HK-2 (cell line): ENCODE data around the gene CTSS.
"Not testable (repeated sequence)": the region's sequence is repeated elsewhere in the genome, so short reads cannot be mapped to it uniquely, and the experiment has no call there.

ENCODE experiments used
- DNase-seq: peaks from one replicate; pipeline ENCODE4 v3.0.0-alpha.2; 2018; ENCODE audit not compliant: unreplicated experiment

Gene CTSS

DNA sequence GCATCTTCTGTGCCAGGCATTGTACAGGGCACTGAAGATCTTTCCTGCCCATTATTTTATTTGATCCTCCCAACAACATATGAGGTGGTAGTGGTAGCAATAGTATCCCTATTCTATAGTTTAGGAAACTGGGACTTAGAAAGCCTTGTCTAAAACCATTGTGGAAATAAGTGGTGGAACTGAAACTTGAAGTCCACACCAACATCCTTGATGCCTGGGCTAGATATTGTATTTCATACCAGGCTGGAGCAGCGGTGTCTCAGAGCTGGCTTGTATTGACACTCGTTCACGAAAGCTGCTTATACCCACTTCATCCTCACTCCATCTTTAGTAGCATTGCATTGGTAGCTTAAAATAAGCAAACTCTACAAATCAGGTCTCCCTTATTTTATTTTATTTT, 9.7 kb upstream of the CTSS start:
- no peak for DNase-seq

GRCh38 chr1:150772326-150772725, 6.7 kb upstream of the CTSS start:
- DNase-seq, result no peak

- DNase-seq, result not testable (repeated sequence)
Observed at GRCh38 chr1:150767704-150768103, 2.1 kb upstream of the CTSS start.

DNA sequence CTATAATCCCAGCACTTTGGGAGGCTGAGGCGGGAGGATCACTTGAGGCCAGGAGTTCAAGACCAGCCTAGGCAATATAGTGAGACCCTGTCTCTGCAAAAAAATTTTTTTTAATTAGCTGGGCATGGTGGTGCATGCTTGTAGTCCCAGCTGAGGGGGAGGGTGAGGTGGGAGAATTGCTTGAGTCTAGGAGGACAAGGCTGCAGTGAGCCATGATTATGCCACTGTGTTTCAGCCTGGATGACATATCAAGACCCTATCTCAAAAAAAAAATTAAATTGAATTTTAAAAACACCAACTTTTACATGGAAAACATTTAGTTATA, 361 bp upstream of the CTSS start:
- not testable (repeated sequence) for DNase-seq

DNA sequence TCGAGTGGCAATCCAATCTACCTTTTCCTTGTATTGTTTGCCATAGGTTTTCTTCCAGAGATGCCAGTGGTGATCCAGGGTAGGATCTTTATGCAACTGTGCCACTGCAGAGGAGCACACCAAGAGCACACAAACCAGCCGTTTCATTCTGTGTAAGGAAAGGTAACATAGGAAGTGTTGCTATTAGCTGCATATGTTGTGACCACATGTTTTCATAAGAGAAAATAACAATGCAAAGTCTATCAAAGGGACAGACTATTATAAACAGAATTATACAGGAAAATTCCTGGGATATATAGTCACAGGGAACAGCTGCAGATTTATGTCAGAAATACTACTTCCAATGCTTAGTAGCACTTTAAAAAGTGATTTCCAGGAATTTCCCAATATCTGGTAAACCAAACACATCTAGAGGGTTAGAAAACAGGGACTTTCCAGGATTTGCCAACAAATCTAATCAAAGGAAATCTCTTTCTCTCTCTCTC, 919 bp downstream of the CTSS start:
- no peak for DNase-seq

GRCh38 chr1:150763018-150763417, 2.6 kb downstream of the CTSS start:
- DNase-seq, result no peak

GRCh38 chr1:150762552-150762951, 3.0 kb downstream of the CTSS start:
- DNase-seq, result no peak

GRCh38 chr1:150761801-150762200, 3.8 kb downstream of the CTSS start:
- DNase-seq, result no peak

DNA sequence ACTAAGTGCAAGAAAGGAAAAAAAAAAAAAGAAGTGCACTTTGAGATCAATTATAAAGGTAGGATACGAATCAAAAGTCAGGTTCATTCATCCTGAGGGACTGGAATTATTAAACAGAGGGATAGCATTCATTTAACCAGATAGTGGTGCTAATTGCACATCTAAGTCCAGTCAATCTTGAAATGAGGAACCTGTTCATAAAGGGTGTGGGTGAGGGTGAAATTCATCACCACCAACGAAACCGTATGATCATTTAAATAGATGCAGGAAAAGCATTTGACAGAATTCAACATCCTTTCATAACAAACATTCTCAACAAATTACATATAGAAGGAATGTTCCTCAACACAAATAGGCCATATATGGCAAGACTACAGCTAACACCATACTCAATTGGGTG, 5.6 kb downstream of the CTSS start:
- no peak for DNase-seq

- no peak for DNase-seq
Observed at GRCh38 chr1:150753416-150753815, 12.2 kb downstream of the CTSS start.

DNA sequence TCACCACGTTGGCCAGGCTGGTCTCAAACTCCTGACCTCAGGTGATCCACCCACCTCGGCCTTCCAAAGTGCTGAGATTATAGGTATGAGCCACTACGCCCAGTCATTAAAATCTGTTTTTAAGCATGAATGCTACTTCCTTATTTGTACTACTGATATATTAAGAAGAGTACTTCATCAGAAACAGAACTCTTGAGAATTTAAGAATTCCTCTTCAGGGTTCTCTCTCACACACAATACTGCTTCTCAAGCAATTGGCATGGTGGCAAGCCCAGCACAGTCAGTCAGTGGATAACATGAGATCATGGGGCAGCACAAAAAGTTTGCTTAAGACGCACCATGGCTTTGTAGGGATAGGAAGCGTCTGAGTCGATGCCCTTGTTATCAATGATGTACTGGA, 14.1 kb downstream of the CTSS start:
- no peak for DNase-seq

DNA sequence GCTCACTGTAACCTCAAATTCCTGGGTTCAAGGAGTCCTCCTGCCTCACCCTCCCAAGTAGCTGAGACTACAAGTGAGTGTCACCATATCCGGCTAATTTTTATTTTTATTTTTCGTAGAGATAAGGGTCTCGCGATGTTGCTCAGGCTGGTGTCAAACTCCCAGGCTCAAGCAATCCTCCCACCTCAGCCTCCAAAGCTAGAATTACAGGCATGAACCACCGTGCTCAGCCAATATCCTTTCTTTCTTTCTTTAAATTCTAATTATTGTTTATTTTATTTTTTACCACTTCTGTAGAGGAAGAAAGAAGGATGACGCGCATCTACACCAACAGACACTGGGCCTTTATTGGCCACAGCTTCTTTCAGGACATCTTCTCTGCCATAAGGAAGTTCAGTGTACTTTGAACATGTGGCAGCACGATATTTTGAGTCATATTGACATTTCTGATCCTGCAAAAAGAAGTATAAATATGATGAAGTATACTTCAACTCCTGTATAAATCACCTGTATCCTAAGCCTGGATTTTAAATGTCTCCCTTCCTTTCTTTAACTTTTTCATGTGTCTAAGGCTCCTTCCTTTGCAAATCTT, 15.8 kb downstream of the CTSS start:
- no peak for DNase-seq

- DNase-seq, result no peak
Observed at GRCh38 chr1:150748878-150749719, 16.5 kb downstream of the CTSS start.

- no peak for DNase-seq
Observed at GRCh38 chr1:150730130-150730721, 35.4 kb downstream of the CTSS start.

DNA sequence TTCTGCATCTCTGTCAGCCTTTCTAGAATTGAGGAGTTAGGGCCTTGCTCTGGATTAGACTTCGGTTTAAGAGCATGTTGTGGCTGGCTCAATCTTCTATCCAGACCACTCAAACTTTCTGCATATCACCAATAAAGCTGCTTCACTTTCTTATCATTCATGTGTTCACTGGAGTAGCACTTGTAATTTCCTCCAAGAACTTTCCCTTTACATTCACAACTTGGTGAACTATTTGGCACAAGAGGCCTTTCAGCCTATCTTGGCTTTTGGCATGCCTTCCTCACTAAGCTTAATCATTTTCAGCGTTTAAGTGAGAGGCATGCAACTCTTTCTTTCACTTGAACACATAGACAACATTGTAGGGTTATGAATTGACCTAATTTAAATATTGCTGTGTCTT, 41.2 kb downstream of the CTSS start:
- no peak for DNase-seq

DNA sequence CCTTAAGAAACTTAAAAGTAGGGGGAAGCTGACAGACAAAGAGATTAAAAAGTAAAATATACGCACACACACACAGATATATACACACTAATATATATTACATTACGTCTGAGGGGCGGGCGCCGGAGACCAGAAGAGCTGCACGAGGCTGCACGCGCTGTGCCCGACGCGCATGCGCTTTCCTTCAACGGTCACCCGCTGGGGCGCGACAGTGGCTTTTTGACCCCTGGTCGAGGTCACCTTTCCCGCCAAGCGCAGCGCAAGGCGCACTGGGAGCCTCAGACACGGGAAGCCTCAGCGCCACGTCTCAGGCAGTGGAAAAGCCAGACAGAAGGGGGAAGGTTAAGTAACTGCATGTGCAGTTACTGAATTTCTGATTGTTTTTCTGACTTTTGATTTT, 44.9 kb downstream of the CTSS start, which contains the start of gene HORMAD1:
Gene HORMAD1 (minus strand): TSS at position 193 of the 400 bp plus-strand sequence. CDS start 1,390 bp downstream, outside the sequence.
- no peak for DNase-seq

- no peak for DNase-seq
Observed at GRCh38 chr1:150720098-150720497, 45.5 kb downstream of the CTSS start.

GRCh38 chr1:150718225-150718891, 47.2 kb downstream of the CTSS start:
- no peak for DNase-seq

DNA sequence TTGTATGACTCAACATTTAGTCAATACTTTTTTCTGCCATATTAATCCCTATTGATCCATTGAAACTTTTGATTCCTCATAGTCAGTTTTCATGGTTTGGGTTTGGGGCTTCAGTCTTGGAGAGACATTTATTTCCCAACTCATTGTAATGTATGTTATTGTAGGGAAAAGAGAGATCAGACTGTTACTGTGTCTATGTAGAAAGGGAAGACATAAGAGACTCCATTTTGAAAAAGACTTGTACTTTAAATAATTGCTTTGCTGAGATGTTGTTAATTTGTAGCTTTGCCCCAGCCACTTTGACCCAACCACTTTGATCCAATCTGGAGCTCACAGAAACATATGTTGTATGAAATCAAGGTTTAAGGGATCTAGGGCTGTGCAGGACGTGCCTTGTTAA, 56.5 kb downstream of the CTSS start:
- DNase-seq, result not testable (repeated sequence)

DNA sequence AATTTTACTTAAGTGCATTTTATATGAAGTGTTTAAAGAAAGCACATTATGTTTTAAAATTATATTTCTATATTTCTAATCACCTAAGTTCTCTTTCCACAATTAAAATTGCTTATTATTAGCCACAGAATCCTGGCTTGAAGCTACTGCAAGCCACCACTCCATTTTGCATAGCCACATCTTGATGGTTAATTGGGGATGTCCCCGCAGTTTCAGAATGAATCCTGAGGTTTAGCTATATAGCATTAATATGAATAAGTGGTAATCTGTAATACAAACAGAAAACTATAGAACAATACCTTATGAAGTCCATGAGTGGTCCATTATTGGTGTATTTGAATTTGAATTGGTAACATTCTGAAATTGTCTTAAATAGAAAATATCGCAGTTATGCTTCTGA, 57.0 kb downstream of the CTSS start:
- DNase-seq, result no peak

- no peak for DNase-seq
Observed at GRCh38 chr1:150706091-150706490, 59.5 kb downstream of the CTSS start.

DNA sequence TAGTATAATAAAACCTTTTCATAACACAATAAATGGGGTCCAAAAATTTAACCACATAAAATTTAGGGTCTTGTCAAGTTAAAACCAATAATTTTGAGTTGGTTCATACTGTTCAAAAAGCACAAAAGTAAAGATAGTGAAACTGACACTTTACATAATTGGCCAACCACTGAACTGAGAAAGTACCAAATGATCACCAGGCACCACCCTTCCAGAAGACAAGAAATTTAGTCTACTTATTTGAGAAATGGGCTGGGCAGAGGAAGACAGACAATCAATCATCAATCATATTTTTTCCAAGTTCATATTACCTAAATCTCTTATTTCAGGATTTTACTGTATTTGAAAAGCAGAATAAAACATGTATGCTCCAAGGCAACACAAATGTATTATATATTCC, 62.2 kb downstream of the CTSS start:
- DNase-seq, result no peak
